ENCODE data around the gene GOT2. TPM values are rescaled to one million over a fixed set of nuclear protein-coding genes. Genes with fewer than 3 reads are reported as not detected.
A peak's percentile ranks its signal among the peaks of the same experiment; 100 is the strongest.
"Not testable (repeated sequence)": the region's sequence is repeated elsewhere in the genome, so short reads cannot be mapped to it uniquely, and the experiment has no call there.

Gene GOT2
- total RNA-seq, 2 donors from 2014 or later, result 81.8 to 87.7 TPM

DNA sequence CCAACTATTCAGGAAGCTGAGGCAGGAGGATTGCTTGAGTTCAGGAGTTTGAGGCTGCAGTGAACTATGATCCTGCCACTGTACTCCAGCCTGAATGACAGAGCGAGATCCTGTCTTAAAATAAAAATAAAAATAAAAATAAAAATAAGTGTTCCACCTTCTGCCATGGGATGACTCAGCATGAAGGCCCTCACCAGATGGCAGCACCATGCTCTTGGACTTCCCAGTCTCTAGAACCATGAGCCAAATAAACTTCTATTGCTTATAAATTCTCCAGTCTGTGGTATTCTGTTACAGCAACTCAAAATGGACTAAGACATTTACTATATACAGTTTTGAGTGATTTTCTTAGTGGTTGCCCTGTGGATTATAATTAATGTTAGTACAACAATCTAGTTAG lies 41.7 kb downstream of the GOT2 start:
- no peak overlapping the region for H3K4me3 Mint-ChIP-seq
- ATAC-seq (replicated peaks in 1 of 2) (no peak), DNase-seq (no peak)
- peaks cover 0 to 4% of the 10 kb centered on the region in 2 donors for H3K36me3 Mint-ChIP-seq (ENCODE audit: insufficient read depth in 2 of 2)
- H3K4me1 Mint-ChIP-seq (ENCODE audit: low read depth), result no peaks in the 10 kb centered on the region
- no peaks in the 10 kb centered on the region for H3K27me3 Mint-ChIP-seq (ENCODE audit: low read depth)
- no peak overlapping the region for H3K27ac Mint-ChIP-seq
- peaks cover 0 to 3% of the 10 kb centered on the region in 2 donors for H3K9me3 Mint-ChIP-seq

DNA sequence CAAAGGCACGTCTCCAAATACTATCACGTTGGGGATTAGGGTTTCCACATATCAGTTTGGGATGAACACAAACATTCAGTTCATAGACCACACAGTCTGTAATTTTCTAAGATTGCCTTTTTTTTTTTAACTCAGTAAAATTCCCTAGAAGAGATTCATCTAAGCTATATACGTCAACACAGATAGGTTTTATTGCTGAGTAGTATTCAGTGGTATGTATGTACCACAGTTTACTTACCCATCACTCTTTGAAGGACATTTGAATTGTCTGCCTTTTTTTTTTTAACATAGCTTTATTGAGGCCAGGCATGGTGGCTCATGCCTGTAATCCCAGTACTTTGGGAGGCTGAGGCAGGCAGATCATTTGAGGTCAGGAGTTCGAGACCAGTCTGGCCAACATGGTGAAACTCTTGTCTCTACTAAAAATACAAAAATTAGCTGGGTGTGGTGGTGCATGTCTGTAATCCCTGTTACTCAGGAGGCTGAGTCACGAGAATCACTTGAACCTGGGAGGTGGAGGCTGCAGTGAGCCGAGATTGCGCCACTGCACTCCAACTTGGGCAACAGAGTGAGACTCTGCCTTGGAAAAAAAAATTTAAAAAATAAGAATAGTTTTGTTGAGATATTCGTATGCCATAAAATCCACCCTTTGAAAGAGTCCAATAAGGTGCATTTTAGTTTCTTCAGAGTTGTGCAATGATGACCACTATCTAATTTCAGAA lies 47.0 kb downstream of the GOT2 start:
- Mint-ChIP-seq H3K4me1 (ENCODE audit: low read depth) (peaks cover 13% of the 10 kb centered on the region), H3K4me3 (peak overlapping the region in 1 of 2 donors; percentile 20)
- not testable (repeated sequence) for DNase-seq; H3K27me3 Mint-ChIP-seq (ENCODE audit: low read depth); ATAC-seq (replicated peaks in 1 of 2); H3K27ac Mint-ChIP-seq; H3K36me3 Mint-ChIP-seq (ENCODE audit: insufficient read depth in 2 of 2); H3K9me3 Mint-ChIP-seq

DNA sequence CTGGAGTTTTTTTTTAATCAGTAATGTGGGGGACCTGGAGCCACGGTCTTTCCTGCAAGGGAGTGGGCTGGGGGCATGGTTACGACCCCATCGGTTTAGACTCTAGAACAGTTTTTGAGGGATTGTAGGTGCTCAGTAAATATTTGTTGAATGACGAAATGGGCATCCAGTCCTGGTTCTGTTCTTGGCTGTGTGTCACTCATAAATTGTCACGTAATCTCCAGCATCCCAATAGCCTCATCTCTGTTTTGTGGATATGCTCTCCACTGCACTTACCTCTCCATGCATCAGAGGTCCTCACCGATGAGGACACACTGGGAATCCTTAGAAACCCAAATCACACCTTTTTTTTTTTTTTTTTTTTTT lies 49.0 kb downstream of the GOT2 start:
- Mint-ChIP-seq H3K27ac (no peak overlapping the region), H3K9me3 (no peaks in the 10 kb centered on the region), H3K4me3 (peak overlapping the region; percentile 88 to 91), H3K4me1 (ENCODE audit: low read depth) (peaks cover 13% of the 10 kb centered on the region), H3K27me3 (ENCODE audit: low read depth) (no peaks in the 10 kb centered on the region), H3K36me3 (ENCODE audit: insufficient read depth in 2 of 2) (no peaks in the 10 kb centered on the region)
- DNase-seq, result no peak
- no peak for ATAC-seq (replicated peaks in 1 of 2)

DNA sequence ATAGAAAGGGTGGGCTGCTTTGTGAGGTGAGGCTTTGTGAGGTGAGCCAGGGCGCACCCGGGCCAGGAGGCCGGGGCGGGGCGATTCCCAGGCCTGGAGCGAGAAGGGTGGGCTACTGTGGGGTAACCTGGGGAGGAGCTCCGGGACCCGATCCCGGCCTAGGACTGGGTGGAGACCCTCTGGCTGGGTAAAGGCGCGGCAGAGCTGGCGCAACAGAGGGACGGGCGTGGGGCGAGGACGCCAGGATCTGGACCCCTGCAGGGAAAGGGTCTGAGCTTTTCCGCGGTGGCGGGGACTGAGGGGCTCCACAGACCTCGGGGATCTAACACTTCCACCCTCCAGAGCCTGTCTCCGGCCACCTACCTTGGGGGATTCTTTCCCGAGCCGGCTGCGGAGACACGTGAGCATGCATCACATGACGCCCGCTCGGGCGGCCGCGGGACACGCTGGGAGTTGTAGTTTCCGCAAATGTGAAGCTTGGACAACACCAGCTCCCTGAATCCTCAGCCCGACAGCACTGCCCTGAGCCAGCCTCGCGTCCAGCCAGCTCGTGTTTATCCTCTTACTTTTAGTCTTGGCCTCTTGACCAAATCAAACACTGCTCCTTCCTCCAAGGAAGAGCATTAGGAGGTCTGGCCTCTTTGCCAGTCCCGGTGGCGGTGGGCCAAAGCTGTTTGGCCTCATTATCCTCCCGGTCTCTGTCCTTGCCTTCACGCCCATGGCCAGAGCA lies 49.6 kb downstream of the GOT2 start, which contains the start of gene SLC38A7:
Gene SLC38A7 (minus strand): TSS at position 417 of the 730 bp plus-strand sequence. CDS start 4,644 bp downstream, outside the sequence.
- Mint-ChIP-seq H3K27ac (peak within 1 kb of the TSS; percentile 42), H3K4me3 (peak within 1 kb of the TSS; percentile 88 to 91), H3K36me3 (ENCODE audit: insufficient read depth in 2 of 2) (no peaks in the 10 kb centered on the region), H3K27me3 (ENCODE audit: low read depth) (no peaks in the 10 kb centered on the region), H3K9me3 (no peaks in the 10 kb centered on the region), H3K4me1 (ENCODE audit: low read depth) (peaks cover 13% of the 10 kb centered on the region)
- peak; percentile 94 to 97 for ATAC-seq (replicated peaks in 1 of 2)
- peak; percentile 76 to 79 for DNase-seq

GRCh38 chr16:58684001-58684353 lies 50.1 kb downstream of the GOT2 start:
- H3K27ac Mint-ChIP-seq, result peak overlapping the region; percentile 34
- DNase-seq, result no peak
- no peak for ATAC-seq (replicated peaks in 1 of 2)
- H3K36me3 Mint-ChIP-seq (ENCODE audit: insufficient read depth in 2 of 2), result no peaks in the 10 kb centered on the region
- H3K9me3 Mint-ChIP-seq, result no peaks in the 10 kb centered on the region
- peaks cover 13% of the 10 kb centered on the region for H3K4me1 Mint-ChIP-seq (ENCODE audit: low read depth)
- H3K27me3 Mint-ChIP-seq (ENCODE audit: low read depth), result no peaks in the 10 kb centered on the region
- peak overlapping the region; percentile 88 to 91 for H3K4me3 Mint-ChIP-seq

DNA sequence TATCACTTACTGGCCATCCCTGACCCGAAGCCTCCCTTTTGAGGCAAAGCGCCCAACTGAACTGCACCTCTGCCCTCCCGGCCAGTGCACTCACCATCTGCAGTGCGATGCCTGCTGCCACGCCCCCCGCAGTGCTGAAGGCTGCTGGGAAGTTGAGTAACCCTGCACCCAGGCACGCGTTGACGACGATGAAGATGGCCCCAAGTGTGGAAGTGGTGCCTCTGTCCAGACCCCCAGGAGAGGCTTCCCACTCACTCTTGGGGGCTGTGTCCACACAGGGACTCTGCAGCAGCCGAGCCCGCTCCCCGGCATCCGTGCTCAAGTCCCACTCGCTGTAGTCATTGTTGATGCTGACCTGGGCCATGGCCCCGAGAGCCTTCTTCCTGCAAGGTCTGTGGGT lies 54.4 kb downstream of the GOT2 start:
- Mint-ChIP-seq H3K27ac (no peak overlapping the region), H3K9me3 (no peaks in the 10 kb centered on the region), H3K4me3 (no peak overlapping the region), H3K27me3 (ENCODE audit: low read depth) (no peaks in the 10 kb centered on the region), H3K36me3 (ENCODE audit: insufficient read depth in 2 of 2) (no peaks in the 10 kb centered on the region), H3K4me1 (ENCODE audit: low read depth) (peaks cover 13% of the 10 kb centered on the region)
- DNase-seq, result no peak
- no peak for ATAC-seq (replicated peaks in 1 of 2)

DNA sequence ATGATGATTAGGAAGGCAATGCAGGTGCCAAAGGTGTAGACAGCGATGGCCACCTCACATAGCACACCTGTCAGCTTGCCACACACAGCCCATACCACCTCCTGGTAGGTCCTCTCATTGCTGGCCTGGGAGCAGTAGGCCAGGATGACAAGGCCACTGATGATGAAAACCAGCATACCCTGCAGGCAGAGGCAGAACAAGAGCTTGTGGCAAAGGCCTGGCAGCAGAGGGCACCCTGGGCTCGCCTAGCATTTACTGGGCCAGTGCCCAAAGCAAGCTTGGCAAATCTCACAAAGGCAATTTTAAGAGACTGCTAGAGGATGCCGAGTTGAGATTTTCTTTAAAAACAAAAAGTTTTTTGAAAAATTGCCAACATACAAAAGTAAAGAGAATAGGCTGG lies 55.4 kb downstream of the GOT2 start:
- ATAC-seq (replicated peaks in 1 of 2) (no peak), DNase-seq (peak; percentile 6 to 10)
- no peaks in the 10 kb centered on the region for H3K9me3 Mint-ChIP-seq
- H3K27ac Mint-ChIP-seq, result no peak overlapping the region
- H3K4me3 Mint-ChIP-seq, result no peak overlapping the region
- no peaks in the 10 kb centered on the region for H3K27me3 Mint-ChIP-seq (ENCODE audit: low read depth)
- no peaks in the 10 kb centered on the region for H3K36me3 Mint-ChIP-seq (ENCODE audit: insufficient read depth in 2 of 2)
- H3K4me1 Mint-ChIP-seq (ENCODE audit: low read depth), result peaks cover 8% of the 10 kb centered on the region

DNA sequence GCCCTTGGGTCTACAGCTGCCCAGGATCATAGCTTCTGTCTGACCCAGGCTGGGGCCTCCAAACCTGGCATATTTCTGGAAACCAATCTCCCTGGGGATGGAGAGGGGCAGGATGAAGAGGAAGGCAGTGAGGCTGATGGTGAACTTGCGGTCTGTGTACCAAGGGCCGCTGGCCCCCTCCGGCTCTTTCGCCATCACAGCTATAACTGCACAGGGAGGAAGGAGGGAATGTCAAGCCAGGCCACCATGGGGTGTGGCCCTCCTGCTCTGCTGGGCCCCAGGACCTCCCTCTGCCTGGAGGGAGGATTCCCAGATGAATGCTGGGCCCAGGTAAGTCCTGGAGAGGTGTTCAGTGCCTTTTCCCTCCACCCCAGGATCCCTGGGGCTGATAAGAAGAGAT lies 55.8 kb downstream of the GOT2 start:
- no peaks in the 10 kb centered on the region for H3K36me3 Mint-ChIP-seq (ENCODE audit: insufficient read depth in 2 of 2)
- H3K4me1 Mint-ChIP-seq (ENCODE audit: low read depth), result peaks cover 4% of the 10 kb centered on the region
- H3K27ac Mint-ChIP-seq, result no peak overlapping the region
- ATAC-seq (replicated peaks in 1 of 2) (no peak), DNase-seq (no peak)
- H3K27me3 Mint-ChIP-seq (ENCODE audit: low read depth), result no peaks in the 10 kb centered on the region
- no peak overlapping the region for H3K4me3 Mint-ChIP-seq
- H3K9me3 Mint-ChIP-seq, result no peaks in the 10 kb centered on the region

GRCh38 chr16:58670946-58671583 lies 63.1 kb downstream of the GOT2 start:
- Mint-ChIP-seq H3K27ac (no peak overlapping the region), H3K4me1 (ENCODE audit: low read depth) (no peaks in the 10 kb centered on the region), H3K36me3 (ENCODE audit: insufficient read depth in 2 of 2) (peaks cover 0 to 3% of the 10 kb centered on the region in 2 donors), H3K27me3 (ENCODE audit: low read depth) (no peaks in the 10 kb centered on the region), H3K4me3 (no peak overlapping the region), H3K9me3 (no peaks in the 10 kb centered on the region)
- DNase-seq, result no peak
- no peak for ATAC-seq (replicated peaks in 1 of 2)

GRCh38 chr16:58670177-58670576 lies 63.9 kb downstream of the GOT2 start:
- peaks cover 0 to 3% of the 10 kb centered on the region in 2 donors for H3K36me3 Mint-ChIP-seq (ENCODE audit: insufficient read depth in 2 of 2)
- no peaks in the 10 kb centered on the region for H3K4me1 Mint-ChIP-seq (ENCODE audit: low read depth)
- no peaks in the 10 kb centered on the region for H3K27me3 Mint-ChIP-seq (ENCODE audit: low read depth)
- H3K4me3 Mint-ChIP-seq, result no peak overlapping the region
- DNase-seq (no peak), ATAC-seq (replicated peaks in 1 of 2) (no peak)
- H3K9me3 Mint-ChIP-seq, result no peaks in the 10 kb centered on the region
- no peak overlapping the region for H3K27ac Mint-ChIP-seq

GRCh38 chr16:58665200-58665599 lies 68.9 kb downstream of the GOT2 start:
- Mint-ChIP-seq H3K9me3 (no peaks in the 10 kb centered on the region), H3K4me1 (ENCODE audit: low read depth) (no peaks in the 10 kb centered on the region), H3K27ac (no peak overlapping the region), H3K4me3 (no peak overlapping the region), H3K27me3 (ENCODE audit: low read depth) (no peaks in the 10 kb centered on the region), H3K36me3 (ENCODE audit: insufficient read depth in 2 of 2) (peaks cover 0 to 3% of the 10 kb centered on the region in 2 donors)
- DNase-seq (no peak), ATAC-seq (replicated peaks in 1 of 2) (no peak)

DNA sequence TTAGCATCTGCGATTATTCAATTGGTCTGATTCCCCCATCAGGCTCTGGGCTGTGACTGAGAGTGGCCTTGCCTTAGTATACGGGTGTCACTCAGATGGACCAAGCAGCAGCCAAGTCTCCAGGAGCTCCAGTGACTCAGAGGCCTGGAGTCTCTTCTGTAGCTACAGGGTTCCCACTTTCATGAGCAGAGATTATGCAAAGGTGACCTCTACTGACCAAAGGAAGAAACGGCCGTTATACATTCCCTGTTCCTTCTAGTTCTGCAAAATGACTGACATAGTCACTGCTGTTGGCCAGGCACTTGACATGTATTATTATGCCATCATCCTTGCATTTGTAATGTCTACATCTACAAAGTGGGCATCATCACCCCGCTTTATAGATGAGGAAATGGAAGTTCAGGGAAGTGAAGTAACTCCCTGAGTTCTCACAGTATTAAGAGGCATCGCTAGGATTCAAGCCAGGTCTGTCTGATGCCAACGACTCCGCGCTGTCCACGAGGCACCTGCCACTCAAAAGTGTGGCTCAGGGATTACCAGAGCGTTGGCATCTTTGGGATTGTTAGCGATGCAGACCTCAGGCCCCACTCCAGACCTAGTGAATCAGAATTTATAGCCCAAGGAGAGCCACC lies 72.8 kb downstream of the GOT2 start:
- no peaks in the 10 kb centered on the region for H3K9me3 Mint-ChIP-seq
- DNase-seq, result peak in 1 of 2 donors; percentile 9
- no peaks in the 10 kb centered on the region for H3K36me3 Mint-ChIP-seq (ENCODE audit: insufficient read depth in 2 of 2)
- H3K4me3 Mint-ChIP-seq, result no peak overlapping the region
- no peaks in the 10 kb centered on the region for H3K27me3 Mint-ChIP-seq (ENCODE audit: low read depth)
- peak; percentile 73 to 75 for ATAC-seq (replicated peaks in 1 of 2)
- H3K4me1 Mint-ChIP-seq (ENCODE audit: low read depth), result no peaks in the 10 kb centered on the region
- no peak overlapping the region for H3K27ac Mint-ChIP-seq

- not testable (repeated sequence) for H3K4me1 Mint-ChIP-seq (ENCODE audit: low read depth); DNase-seq; H3K36me3 Mint-ChIP-seq (ENCODE audit: insufficient read depth in 2 of 2); ATAC-seq (replicated peaks in 1 of 2); H3K9me3 Mint-ChIP-seq; H3K27ac Mint-ChIP-seq; H3K27me3 Mint-ChIP-seq (ENCODE audit: low read depth); H3K4me3 Mint-ChIP-seq
These were observed 74.2 kb downstream of the GOT2 start for GRCh38 chr16:58659911-58660310.

All from activated T-cell treated with anti-CD3 and anti-CD28 coated beads, Interleukin-2, amount 50 U/mL, for 72 hours (primary cell).